ENCODE measurements around the gene FOXS1. TPM values are rescaled to one million over a fixed set of nuclear protein-coding genes. Genes with fewer than 3 reads are reported as not detected.

The FOXS1 gene
- not detected in 2 replicates for total RNA-seq

GRCh38 chr20:31845300-31845863, at the start of gene FOXS1:
Gene FOXS1 (minus strand): TSS chr20:31845604. CDS start chr20:31845542, 62 bp downstream.

DNA sequence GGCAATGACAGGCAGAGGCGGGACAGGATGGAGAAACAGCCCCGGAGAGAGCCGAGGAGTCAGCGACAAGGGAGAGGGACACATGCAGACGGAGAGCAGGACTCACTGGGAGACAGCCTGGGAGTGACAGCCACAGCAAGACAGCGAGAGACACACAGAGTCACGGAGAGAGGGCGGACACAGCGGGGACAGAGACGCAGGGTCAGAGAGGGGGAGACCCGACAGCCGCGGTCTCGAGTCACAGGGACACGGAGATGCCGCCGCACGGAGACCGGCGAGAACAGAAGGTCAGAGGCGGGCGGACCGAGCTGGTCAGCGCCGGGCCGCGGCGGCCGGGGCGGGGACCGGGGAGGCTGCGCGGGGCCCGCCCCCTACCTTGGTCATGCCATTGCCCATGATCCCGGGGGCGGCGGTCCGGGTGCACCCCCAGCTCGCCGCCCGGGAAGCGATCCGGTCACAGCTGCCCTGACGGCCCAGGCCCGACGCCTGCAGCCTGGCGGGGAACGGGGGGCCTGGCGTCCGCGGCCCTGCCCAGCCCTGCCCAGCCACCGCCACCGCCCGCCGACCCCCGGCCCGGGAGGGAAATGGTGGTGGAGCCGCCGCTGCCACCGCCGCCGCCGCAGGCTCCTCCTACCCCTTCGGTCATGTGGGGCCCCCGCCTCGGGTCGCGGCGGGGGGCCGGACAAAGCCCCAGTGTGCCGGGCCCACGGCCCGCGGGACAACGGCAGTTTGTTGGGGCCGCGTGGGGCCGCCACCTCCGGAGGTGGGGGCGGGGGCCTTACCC, 24.7 kb upstream of the FOXS1 start, which contains the start of the genes DUSP15 and TTLL9:
Gene DUSP15, minus strand, starts transcription at position 586 of the 784 bp plus-strand sequence. Its CDS starts 190 bp downstream, at position 396.
Gene TTLL9, plus strand, starts transcription at position 693 of the 784 bp plus-strand sequence. CDS start 493 bp downstream, outside the sequence.

DNA sequence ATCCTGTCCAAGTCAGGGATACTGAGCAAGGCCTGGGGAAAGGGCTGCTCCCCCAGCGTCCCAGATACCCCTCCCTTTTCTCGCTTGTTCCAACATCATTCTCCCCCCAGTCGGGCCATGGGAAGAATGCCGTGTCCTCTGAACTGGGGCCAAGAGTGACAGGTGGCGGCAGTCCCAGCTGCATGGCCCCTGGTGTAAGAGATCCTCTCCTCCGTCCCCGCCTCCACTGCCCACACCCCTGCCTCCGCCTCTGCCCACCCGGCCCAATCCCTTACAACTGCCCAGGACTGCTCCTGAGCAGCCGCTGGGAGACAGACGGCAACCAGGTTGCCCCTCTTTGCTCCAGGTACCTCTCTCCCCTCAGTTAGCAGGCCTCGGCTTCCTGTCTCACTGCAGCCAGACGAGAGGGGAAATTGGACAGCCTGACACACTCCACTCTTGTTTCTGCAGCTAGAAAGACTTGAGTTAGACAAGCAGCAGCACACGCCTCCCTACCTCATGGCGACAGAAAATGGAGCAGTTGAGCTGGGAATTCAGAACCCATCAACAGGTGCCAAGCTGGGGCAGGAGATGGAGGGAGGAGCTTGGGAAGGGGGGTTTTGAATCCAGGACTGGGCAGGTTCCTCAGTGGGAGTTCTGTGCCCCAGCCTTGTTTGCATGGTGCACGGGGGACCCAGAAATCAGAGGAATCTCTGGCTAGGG, 26.2 kb downstream of the FOXS1 start, which contains the start of gene MYLK2:
Gene MYLK2, plus strand, starts transcription at position 274 of the 702 bp plus-strand sequence. Its CDS starts 225 bp downstream, at position 499.

Other genes with a start within 250 kb of the FOXS1 start
- 151 and 221 TPM in 2 replicates for gene ID1, start 240.3 kb downstream of the FOXS1 start, total RNA-seq
- not detected in 2 replicates for gene COX4I2, start 207.7 kb downstream of the FOXS1 start, total RNA-seq
- 125 and 131 TPM in 2 replicates for gene BCL2L1, start 122.7 kb downstream of the FOXS1 start, total RNA-seq
- gene TPX2, start 106.3 kb downstream of the FOXS1 start, total RNA-seq, result 88.2 and 108 TPM in 2 replicates
- gene MYLK2, start 26.2 kb downstream of the FOXS1 start, total RNA-seq, result 0.18 TPM in 1 of 2 replicates, not detected in the other
- gene DUSP15, start 24.9 kb upstream of the FOXS1 start, total RNA-seq, result not detected in 2 replicates
- gene TTLL9, start 25.0 kb upstream of the FOXS1 start, total RNA-seq, result not detected in 2 replicates
- gene PDRG1, start 106.4 kb upstream of the FOXS1 start, total RNA-seq, result 7.8 and 8.4 TPM in 2 replicates
- gene XKR7, start 122.5 kb upstream of the FOXS1 start, total RNA-seq, result not detected in 2 replicates
- gene CCM2L, start 164.8 kb upstream of the FOXS1 start, total RNA-seq, result not detected in 2 replicates
- gene HCK, start 206.6 kb upstream of the FOXS1 start, total RNA-seq, result not detected in 2 replicates